ENCODE results near the gene RAD18. TPM values are rescaled to one million over a fixed set of nuclear protein-coding genes. Genes with fewer than 3 reads are reported as not detected.
A peak's percentile ranks its signal among the peaks of the same experiment; 100 is the strongest.

The RAD18 gene
- total and polyA plus RNA-seq, 12 donors = 2.0 to 11.4 (median 8.5) TPM

DNA sequence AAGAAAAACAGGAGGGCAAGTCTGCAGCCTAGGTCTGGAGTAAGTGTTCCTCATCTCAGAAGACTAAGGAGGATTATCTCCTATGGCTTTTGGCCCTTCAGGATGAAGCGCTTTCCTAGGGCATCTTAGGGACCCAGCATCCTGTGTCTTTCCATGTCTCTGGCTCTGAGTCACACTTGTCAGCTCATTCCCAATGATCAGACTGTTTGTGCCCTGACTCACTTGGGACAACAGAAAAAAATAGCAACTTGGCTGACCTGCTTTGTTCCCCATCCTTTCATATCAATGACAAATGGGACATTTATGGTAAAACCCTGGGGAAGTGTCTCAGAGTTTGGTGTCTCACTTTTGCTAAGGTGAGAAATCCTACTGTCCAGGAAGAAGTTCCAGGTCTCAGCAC lies 117.6 kb downstream of the RAD18 start:
- DNase-seq = peak in 3 of 7 donors; percentile 13 to 27 (median 21)
- H3K4me3 ChIP-seq = no peak overlapping the region
- no peaks in the 10 kb centered on the region for H3K27me3 ChIP-seq
- intact Hi-C loops (cut with DNase I) = no loop called here
- H3K27ac ChIP-seq = no peak overlapping the region
- no peaks in the 10 kb centered on the region for H3K4me1 ChIP-seq (replicated peaks in 1 of 2)
- no peaks in the 10 kb centered on the region for H3K36me3 ChIP-seq (replicated peaks in 1 of 2)
- TF ChIP-seq, protein P1, sequence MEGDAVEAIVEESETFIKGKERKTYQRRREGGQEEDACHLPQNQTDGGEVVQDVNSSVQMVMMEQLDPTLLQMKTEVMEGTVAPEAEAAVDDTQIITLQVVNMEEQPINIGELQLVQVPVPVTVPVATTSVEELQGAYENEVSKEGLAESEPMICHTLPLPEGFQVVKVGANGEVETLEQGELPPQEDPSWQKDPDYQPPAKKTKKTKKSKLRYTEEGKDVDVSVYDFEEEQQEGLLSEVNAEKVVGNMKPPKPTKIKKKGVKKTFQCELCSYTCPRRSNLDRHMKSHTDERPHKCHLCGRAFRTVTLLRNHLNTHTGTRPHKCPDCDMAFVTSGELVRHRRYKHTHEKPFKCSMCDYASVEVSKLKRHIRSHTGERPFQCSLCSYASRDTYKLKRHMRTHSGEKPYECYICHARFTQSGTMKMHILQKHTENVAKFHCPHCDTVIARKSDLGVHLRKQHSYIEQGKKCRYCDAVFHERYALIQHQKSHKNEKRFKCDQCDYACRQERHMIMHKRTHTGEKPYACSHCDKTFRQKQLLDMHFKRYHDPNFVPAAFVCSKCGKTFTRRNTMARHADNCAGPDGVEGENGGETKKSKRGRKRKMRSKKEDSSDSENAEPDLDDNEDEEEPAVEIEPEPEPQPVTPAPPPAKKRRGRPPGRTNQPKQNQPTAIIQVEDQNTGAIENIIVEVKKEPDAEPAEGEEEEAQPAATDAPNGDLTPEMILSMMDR (IDR thresholded peaks at IDR 0.05) = no peak
- no peak for TF ChIP-seq POLR2A (IDR thresholded peaks at IDR 0.05)
- WGBS, 4 donors = 80 to 100% (median 89%) methylated on average over 1 of the region's 1 CpG
- no peaks in the 10 kb centered on the region for H3K9me3 ChIP-seq (replicated peaks in 1 of 3)

DNA sequence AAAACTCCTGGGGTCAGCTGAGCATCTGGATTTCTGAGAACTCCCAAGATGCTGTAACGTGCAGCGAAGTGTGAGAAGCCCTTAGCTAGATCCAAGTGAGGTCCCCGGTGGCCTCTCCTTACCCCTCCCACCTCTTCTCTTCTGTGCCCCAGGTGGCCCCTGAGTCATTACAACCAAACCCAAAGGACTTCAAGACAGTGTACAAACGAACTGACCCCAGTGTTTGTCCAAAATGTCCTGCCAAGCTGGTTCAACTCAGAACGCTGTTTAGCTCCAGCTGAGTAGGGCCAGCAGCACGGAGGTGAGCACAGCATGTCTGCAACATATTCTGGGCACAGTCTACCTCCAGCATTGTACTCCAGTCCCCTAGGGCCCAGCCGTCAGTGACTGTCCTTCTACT lies 119.9 kb downstream of the RAD18 start:
- WGBS, 4 donors = 87 to 98% (median 92%) methylated on average over 6 to 7 of the region's 7 CpGs
- DNase-seq = no peak
- Histone ChIP-seq H3K27me3 (no peaks in the 10 kb centered on the region), H3K4me3 (no peak overlapping the region), H3K36me3 (replicated peaks in 1 of 2) (no peaks in the 10 kb centered on the region), H3K4me1 (replicated peaks in 1 of 2) (no peaks in the 10 kb centered on the region), H3K9me3 (replicated peaks in 1 of 3) (no peaks in the 10 kb centered on the region), H3K27ac (no peak overlapping the region)
- intact Hi-C loops (cut with DNase I) = no loop called here
- TF ChIP-seq, protein P1 (IDR thresholded peaks at IDR 0.05) = no peak
- TF ChIP-seq POLR2A (IDR thresholded peaks at IDR 0.05) = no peak

DNA sequence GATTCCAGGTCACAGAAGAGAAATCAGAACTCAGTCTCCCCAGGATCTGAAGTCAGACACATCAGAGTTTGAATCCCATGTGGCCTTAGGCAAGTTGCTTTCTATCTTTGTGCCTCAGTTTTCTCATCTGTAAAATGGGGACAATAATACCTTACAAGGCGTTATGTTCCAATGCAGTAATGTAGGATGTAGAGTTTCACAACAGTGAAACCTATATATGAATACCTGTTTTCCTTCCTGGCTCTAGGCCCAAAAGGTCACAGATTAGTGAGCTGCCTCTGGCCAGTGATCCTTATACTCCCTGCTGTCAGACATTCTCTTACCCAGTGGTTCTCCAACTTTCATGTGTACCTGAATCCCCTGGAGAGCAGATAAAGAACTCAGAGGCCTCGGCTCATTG lies 121.0 kb downstream of the RAD18 start:
- 65 to 75% (median 73%) methylated on average over 2 of the region's 2 CpGs for WGBS, 4 donors
- TF ChIP-seq, protein P1 (IDR thresholded peaks at IDR 0.05) = no peak
- TF ChIP-seq POLR2A (IDR thresholded peaks at IDR 0.05) = no peak
- no peaks in the 10 kb centered on the region for H3K36me3 ChIP-seq (replicated peaks in 1 of 2)
- H3K27ac ChIP-seq = no peak overlapping the region
- H3K27me3 ChIP-seq = no peaks in the 10 kb centered on the region
- H3K9me3 ChIP-seq (replicated peaks in 1 of 3) = no peaks in the 10 kb centered on the region
- intact Hi-C loops (cut with DNase I) = no loop called here
- DNase-seq = no peak
- no peaks in the 10 kb centered on the region for H3K4me1 ChIP-seq (replicated peaks in 1 of 2)
- H3K4me3 ChIP-seq = no peak overlapping the region

DNA sequence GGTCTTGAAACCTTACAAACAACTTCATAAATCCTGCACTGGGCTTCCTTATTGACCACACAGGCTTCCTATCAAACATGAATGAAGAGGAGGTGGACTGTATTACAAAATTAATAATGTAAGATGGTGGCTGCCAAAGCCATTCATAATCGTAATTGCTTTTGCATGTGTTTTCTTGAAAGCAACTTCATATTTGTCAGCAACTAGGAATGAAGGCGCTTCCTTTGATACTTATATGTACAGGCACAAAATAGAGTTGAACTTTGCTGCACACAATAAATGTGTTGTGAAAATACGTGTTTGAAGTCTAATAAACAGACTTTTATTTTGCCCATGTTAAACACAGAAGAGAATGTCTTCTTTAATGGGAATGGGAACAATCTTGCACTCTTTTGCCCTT lies 121.8 kb downstream of the RAD18 start:
- no peak for TF ChIP-seq POLR2A (IDR thresholded peaks at IDR 0.05)
- TF ChIP-seq, protein P1 (IDR thresholded peaks at IDR 0.05) = no peak
- intact Hi-C loops (cut with DNase I) = no loop called here
- 73 to 84% (median 78%) methylated on average over 3 of the region's 3 CpGs for WGBS, 4 donors
- no peaks in the 10 kb centered on the region for H3K27me3 ChIP-seq
- H3K9me3 ChIP-seq (replicated peaks in 1 of 3) = no peaks in the 10 kb centered on the region
- H3K36me3 ChIP-seq (replicated peaks in 1 of 2) = no peaks in the 10 kb centered on the region
- no peak overlapping the region for H3K27ac ChIP-seq
- no peak for DNase-seq
- H3K4me3 ChIP-seq = no peak overlapping the region
- no peaks in the 10 kb centered on the region for H3K4me1 ChIP-seq (replicated peaks in 1 of 2)
